Measurements from ENCODE around the gene RAB15.
"Not testable (repeated sequence)": the region's sequence is repeated elsewhere in the genome, so short reads cannot be mapped to it uniquely, and the experiment has no call there.

The RAB15 gene

GRCh38 chr14:64937171-64937820, 34.8 kb downstream of the RAB15 start:
- no peak for DNase-seq (ENCODE audit: low spot score)

DNA sequence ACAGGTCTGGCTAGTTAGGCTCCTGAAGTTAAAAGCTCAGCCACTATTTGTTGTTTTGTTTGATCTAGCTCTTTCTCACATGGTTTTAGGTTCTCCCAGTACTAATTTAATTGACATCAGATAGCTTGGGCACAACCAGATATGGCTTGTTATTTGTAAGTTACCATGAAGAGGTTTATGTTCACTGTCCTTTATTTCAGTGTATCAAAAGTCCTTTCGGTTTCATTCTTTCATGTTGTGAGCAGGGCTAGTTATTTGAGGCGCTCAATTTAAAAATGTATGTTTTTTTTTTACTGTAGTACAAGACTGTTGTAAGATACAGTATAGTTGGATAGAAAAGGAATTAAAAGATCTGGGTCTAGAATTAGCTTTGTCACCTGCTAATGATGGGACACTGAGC, 36.6 kb downstream of the RAB15 start:
- DNase-seq (ENCODE audit: low spot score): no peak

DNA sequence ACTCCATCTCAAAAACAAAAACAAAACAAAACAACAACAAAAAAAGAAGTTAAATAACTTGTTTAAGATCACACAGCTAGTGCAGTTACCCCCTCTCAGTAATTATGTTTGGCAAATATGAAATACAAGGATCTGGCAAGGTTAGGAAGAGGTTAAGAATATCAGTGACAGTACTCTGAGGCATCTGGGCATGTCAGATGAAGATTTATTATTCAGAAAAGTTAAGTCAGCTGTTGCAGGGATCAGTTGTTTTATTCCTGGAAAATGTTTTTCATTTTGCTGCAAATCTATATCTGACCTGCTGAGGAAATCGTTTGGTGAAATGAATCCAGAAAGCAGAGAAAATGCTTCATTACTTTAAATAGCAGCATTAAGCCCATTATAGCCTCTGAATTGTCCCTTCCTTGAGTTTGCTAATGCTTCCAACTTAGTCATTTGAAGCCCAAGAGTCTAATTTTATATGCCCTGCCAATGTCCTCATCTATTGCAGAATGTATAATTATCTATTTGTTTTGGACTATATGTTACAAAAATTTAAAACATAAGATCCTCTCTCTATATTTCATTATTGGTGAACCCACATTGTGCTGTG, 37.7 kb downstream of the RAB15 start:
- no peak for DNase-seq (ENCODE audit: low spot score)

DNA sequence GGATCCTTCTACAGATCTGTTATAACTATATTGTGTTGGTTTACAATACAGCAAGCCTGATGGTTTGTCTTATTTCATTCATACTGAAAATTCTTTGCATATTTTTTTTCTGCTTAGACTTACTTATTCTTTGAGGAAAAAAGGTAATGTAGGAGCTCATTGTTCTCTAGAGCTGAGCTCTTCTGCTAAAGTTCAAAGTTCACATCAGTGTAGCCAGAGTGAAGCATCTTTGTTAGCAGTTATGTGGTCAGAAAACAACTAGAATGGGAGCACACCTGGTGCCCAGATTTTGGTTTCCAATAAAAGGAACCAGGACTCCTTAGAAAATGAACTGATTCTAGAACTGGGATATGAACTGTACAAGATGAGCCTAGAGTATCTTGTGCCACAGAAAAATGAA, 39.9 kb downstream of the RAB15 start:
- DNase-seq (ENCODE audit: low spot score): no peak

DNA sequence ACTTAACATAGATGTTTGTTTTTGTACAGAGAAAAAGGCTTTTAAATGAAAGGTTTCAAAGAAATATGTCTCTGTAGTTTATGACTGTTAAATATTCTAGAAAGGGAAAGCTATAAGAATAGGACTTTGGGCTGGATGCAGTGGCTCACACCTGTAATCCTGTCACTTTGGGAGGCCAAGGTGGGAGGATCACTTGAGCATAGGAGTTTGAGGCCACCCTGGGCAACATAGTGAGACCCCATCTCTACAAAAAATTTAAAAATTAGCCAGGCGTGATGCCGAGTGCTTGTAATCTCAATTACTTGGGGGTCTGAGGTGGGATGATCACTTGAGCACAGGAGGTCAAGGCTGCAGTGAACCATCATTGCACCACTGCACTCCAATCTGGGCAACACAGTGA, 41.0 kb downstream of the RAB15 start:
- no peak for DNase-seq (ENCODE audit: low spot score)

- no peak for DNase-seq (ENCODE audit: low spot score)
Observed at GRCh38 chr14:64930085-64930843, 41.9 kb downstream of the RAB15 start.

GRCh38 chr14:64929014-64929359, 43.1 kb downstream of the RAB15 start:
- DNase-seq (ENCODE audit: low spot score): no peak

- no peak for DNase-seq (ENCODE audit: low spot score)
Observed at GRCh38 chr14:64928239-64929013, 43.7 kb downstream of the RAB15 start.

DNA sequence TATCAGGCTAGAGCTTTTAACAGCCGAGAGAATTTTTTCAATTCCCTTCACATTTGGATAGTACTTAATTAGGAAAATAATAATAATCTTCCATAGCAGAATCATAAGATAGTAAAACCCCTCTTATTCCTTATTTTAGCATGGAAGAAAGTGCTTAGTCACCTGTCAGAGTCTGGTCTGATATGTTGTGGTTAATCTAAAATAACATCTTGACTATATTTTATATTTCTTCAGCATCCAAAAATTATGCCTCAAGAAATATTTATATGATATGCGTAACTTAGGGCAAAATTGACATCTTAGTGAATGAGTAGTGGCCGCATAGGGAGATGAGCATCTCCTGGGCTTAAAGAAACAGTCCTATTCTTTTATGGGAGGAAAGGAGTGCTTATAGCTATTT, 45.1 kb downstream of the RAB15 start:
- DNase-seq (ENCODE audit: low spot score): no peak

- DNase-seq (ENCODE audit: low spot score): no peak
Observed at GRCh38 chr14:64926398-64926995, 45.6 kb downstream of the RAB15 start.

GRCh38 chr14:64923015-64923414, 49.1 kb downstream of the RAB15 start:
- no peak for DNase-seq (ENCODE audit: low spot score)

DNA sequence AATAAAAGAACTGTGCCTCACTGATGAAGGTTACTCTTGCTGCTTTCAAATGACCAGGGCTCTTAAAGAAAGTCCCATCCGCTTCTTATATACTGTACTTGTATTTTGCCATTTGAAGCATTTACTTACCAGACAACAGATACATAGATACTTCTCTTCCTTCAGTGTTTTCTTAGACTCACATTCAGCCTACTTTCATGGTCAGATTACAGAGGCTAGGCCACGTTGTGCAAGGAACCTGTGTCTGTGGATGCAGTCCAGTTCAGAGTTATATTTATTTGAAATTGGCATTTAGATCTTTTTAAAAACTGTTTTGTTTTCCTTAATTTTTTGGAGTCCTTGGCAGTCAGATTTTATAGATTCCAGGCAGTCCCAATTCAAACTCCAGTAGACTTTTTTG, 51.7 kb downstream of the RAB15 start:
- no peak for DNase-seq (ENCODE audit: low spot score)

GRCh38 chr14:64919618-64920017, 52.5 kb downstream of the RAB15 start:
- DNase-seq (ENCODE audit: low spot score): no peak

DNA sequence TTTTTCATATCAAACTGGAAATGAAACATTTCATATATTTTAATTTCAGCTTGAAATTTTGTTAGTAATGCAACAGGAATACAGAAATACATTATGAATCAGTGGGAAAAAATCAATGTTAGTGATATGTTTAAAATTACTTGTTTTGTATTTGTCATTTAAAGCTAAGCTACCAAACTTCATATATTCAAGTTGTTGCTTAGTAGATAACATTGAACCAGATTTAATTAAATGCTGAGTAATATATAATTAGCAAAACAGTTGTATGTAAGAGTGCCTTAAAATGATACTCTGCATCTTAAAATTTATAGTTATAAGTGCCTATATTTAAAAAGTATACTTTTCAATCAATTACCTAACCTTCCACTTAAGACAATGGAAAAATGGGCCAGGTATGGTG, 52.9 kb downstream of the RAB15 start:
- no peak for DNase-seq (ENCODE audit: low spot score)

DNA sequence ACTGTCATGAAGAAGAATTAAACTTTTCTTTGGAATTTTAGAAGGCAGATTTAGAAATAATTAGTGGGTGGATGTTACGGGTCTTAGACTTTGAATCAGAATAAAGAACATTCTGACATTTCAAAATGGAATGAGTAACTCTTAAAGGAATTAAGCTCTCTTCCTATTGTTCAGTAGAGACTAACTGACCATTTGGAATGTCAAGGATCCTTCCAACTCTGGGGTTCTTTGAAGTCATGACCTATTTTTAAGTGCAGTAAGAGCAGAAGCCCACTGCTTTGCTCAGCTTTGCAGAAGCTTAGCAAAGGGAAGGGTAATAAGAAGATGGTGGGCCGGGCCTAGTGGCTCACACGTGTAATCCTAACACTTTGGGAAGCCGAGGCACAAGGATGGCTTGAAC, 53.9 kb downstream of the RAB15 start:
- no peak for DNase-seq (ENCODE audit: low spot score)

DNA sequence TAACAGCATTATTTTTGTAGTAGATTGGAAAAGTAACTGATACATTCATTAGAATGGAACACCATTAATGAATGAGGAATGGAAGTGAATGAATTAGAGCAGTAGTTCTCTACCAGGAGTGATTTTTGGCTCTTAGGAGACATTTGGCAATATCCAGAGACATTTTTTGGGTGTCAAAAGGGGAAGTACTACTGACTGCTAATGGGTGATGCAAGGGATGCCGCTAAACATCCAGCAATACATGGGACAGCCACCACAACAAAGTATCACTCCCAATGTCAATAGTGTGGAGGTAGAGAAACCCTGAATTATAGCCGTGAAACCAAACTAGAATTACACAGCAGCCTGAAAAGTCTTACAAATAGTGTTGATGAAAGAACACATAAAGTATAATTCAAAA, 56.3 kb downstream of the RAB15 start:
- no peak for DNase-seq (ENCODE audit: low spot score)

DNA sequence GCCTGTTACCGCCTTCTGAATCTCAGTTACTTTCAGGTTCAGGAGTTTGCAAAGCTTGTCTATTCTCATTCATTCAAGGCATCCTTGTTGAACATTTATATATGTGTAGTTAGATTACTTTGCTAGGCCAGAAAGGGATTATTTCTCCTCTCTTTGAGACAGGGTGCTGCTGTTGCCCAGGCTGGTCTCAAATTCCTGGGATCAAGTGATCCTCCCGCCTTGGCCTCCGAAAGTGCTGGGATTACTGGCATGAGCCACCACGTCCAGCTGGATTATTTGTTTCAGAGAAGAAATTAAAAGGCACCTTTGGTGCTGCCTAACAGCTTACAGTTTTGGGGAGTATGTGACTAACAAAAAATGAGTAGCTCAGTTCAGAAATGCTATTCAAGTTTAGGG, 57.1 kb downstream of the RAB15 start:
- DNase-seq (ENCODE audit: low spot score): no peak

DNA sequence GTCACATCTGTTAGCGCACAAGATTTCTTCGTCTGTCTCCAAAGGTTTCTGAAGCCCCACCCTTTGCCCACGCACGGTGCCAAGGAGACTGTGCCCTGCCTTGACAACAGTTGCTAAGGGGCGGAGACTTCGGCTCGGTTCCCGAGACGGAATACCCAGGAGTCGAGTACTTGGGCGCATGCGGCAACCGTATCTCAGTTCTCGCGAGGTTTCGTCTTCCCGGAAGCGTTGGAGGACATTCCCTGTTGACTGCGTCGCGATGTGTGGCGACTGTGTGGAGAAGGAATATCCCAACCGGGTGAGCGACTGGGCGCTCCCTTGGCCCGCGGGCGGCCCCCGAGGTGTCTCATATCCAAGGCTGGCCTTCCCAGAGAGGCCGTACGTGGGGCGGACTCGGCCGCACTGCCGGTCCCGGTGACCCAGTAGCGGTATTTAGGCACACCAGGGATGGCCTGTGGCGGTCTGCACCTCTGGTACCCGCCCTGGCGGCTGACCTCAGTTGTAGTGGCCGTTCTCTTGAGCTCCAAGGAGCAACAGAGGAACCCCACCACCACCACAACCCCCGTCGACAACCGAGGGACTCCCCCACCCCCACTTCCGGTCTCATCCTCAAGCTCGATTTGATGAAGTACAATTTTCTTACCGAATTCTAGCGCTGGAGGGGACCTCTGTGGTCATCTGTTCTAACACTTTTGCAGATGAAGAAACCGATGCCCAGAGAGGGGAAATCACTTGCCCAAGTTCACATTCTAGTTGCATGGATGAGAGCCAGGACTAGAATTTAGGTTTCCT, 57.7 kb downstream of the RAB15 start, which contains the start of gene CHURC1:
TSS of gene CHURC1 (plus strand) at position 219 of the 792 bp plus-strand sequence. CDS start at position 260, 41 bp downstream.
- peak; percentile 94 for DNase-seq (ENCODE audit: low spot score)

GRCh38 chr14:64913477-64913876, 58.7 kb downstream of the RAB15 start:
- DNase-seq (ENCODE audit: low spot score): not testable (repeated sequence)

DNA sequence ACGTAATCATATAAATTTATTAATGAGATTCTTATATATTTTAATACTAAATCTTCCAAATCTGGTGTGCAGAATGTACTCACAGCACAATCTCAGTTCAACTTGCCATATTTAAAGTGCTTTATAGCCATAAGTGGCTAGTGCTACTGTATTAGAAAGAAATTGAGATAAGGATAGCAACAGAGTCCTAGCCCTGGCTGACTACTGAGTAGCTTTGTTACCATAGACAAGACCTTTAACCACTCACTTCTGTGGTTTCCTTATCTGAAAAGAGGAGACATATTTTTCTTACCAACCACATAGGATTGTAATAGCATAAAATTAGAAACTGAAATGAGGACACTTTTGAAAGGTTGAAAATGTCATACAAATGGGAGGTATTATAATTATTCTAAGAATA, 59.9 kb downstream of the RAB15 start:
- DNase-seq (ENCODE audit: low spot score): no peak

- no peak for DNase-seq (ENCODE audit: low spot score)
Observed at GRCh38 chr14:64910847-64911495, 61.2 kb downstream of the RAB15 start.

Data from germinal center (tissue), 1 donor.